H4 (cell line): Measurements from ENCODE around the gene WDR19. TPM values are rescaled to one million over a fixed set of nuclear protein-coding genes. Genes with fewer than 3 reads are reported as not detected.
"Not testable (repeated sequence)": the region's sequence is repeated elsewhere in the genome, so short reads cannot be mapped to it uniquely, and the experiment has no call there.

Experiments
- DNase-seq: peaks from one replicate; pipeline ENCODE4 v3.0.0-alpha.2; 2015; ENCODE audit warnings: low spot score
- total RNA-seq: library from RNA; depleted of rRNA; stranded (reverse); fragments of >200 nt; shearing (Covaris generic); gene quantifications from 2 replicates; pipeline ENCODE4 v1.2.3, GENCODE V29; 2014

Gene WDR19
- total RNA-seq, 1 experiment from 2014 or later = 17.7 TPM

GRCh38 chr4:39233114-39233513, 50.8 kb downstream of the WDR19 start:
- DNase-seq = no peak

GRCh38 chr4:39233783-39234182, 51.5 kb downstream of the WDR19 start:
- DNase-seq = no peak

GRCh38 chr4:39235021-39235420, 52.7 kb downstream of the WDR19 start:
- DNase-seq = no peak

- no peak for DNase-seq
These were observed 53.4 kb downstream of the WDR19 start for GRCh38 chr4:39235696-39236095.

GRCh38 chr4:39237179-39237578, 54.9 kb downstream of the WDR19 start:
- no peak for DNase-seq

- DNase-seq = no peak
These were observed 61.1 kb downstream of the WDR19 start for GRCh38 chr4:39243462-39243861.

GRCh38 chr4:39255266-39255665, 72.9 kb downstream of the WDR19 start:
- peak; percentile 40 for DNase-seq

- no peak for DNase-seq
These were observed 73.5 kb downstream of the WDR19 start for GRCh38 chr4:39255871-39256270.

GRCh38 chr4:39256436-39256835, 74.1 kb downstream of the WDR19 start:
- no peak for DNase-seq

GRCh38 chr4:39259571-39260330, 77.4 kb downstream of the WDR19 start:
- DNase-seq = no peak

- DNase-seq = no peak
These were observed 81.6 kb downstream of the WDR19 start for GRCh38 chr4:39263895-39264294.

- DNase-seq = no peak
These were observed 92.2 kb downstream of the WDR19 start for GRCh38 chr4:39274503-39274902.

- DNase-seq = not testable (repeated sequence)
These were observed 95.3 kb downstream of the WDR19 start for GRCh38 chr4:39277661-39278060.

- no peak for DNase-seq
These were observed 96.1 kb downstream of the WDR19 start for GRCh38 chr4:39278476-39278875.

GRCh38 chr4:39279416-39279815, 97.1 kb downstream of the WDR19 start:
- no peak for DNase-seq

- DNase-seq = no peak
These were observed 98.4 kb downstream of the WDR19 start for GRCh38 chr4:39280770-39281169.

GRCh38 chr4:39285111-39285795, 102.9 kb downstream of the WDR19 start:
- no peak for DNase-seq

GRCh38 chr4:39285853-39286252, 103.5 kb downstream of the WDR19 start:
- DNase-seq = no peak

- no peak for DNase-seq
These were observed 103.9 kb downstream of the WDR19 start for GRCh38 chr4:39286263-39286662.

- DNase-seq = no peak
These were observed 104.9 kb downstream of the WDR19 start for GRCh38 chr4:39287223-39287622.

GRCh38 chr4:39291686-39292085, 109.4 kb downstream of the WDR19 start:
- no peak for DNase-seq

GRCh38 chr4:39292433-39292832, 110.1 kb downstream of the WDR19 start:
- DNase-seq = not testable (repeated sequence)

- no peak for DNase-seq
These were observed 113.5 kb downstream of the WDR19 start for GRCh38 chr4:39295784-39296183.
